HG02798 (cell line): ENCODE data around the gene ADSL.

Experiments
- ATAC-seq: cut with Tn5 transposase; IDR thresholded peaks from one replicate; pipeline ENCODE4 v1.9.1; 2021; ENCODE audit warnings: mild to moderate bottlenecking; ENCODE audit not compliant: unreplicated experiment, poor library complexity

The ADSL gene

GRCh38 chr22:40326905-40327735 lies 19.2 kb upstream of the ADSL start:
- no peak for ATAC-seq

DNA sequence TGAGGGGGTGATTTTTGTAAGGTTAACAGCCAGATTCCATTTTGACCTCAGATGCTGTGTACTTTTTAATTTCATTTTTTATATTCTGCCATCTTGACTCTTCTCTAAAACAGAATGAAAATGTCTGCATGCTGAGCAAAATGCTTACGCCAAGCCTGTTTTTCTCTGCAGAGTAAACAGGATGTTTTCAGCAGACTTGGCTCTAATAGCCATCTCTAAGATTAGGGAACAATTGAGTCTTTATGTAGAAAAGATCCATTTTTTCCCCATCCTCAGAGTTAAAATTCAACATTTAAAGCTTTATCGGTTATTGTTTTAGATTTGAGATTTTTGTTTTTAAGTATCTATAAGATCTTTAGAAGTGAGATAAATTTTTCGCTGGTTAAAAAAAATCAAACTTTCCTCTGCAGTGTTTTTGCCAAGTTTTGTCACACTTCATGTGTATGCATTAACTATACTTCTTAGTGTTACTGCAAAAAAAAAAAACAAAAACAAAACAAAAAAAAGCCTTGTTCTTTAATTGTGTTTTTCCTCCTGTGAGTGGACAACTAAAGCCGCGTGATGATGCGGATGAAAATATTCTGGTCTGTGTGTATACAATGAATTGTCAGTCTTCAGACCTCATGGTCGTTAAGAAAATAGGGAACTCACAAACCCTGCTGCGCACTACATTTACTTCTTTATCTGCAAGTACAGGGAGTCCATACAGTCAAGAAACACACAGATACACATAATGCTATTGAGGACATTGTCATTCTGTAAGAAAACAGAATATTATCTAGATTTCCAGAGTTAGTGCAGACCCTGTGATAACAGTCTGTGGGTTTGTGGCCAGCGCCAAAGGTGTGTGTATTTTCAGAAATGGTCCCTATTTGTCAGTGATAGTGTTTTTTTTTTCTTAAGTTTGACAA lies 17.5 kb upstream of the ADSL start:
- no peak for ATAC-seq

- ATAC-seq = no peak
These were observed 16.8 kb upstream of the ADSL start for GRCh38 chr22:40329466-40329865.

DNA sequence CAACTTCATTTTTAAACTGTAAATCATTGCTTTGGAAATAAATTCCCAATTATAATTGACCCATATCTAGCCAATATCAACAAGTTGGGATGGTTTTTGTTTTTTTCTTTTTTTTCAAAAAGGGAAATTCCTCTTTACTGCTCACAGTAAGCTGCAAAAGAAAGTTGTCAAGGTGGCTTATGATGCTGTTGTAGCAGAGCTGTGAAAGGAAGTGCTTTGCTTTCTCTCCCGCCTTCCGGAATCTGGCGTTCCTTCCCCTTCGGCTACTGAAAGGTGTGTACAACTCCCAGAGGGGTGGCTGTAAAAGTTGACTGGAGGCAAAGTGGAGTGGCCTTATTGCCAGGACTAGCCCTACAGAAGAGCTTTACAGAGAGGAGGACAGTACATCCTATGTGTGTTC lies 16.2 kb upstream of the ADSL start:
- no peak for ATAC-seq

GRCh38 chr22:40330615-40331014 lies 15.7 kb upstream of the ADSL start:
- no peak for ATAC-seq

DNA sequence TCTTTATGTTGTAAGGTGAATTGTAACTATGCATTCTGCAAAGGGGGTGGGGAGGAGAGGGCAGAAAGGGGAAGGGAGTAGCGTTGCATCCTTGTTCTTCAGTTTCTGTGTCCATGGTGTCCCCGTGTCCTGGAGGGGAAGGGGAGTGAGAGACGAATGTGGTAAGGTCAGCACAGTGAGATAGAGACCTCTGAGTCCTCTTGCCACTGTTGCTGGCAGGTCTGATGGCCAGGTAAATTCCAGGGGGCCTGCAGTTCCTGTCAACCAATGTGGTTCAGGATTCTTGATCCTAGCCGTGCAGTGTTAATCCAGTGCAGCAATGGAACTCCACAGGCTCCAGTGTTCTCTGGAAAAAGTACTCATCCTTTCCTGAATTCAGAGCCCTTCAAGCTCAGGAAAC lies 14.6 kb upstream of the ADSL start:
- ATAC-seq = no peak

GRCh38 chr22:40332319-40332781 lies 13.9 kb upstream of the ADSL start:
- no peak for ATAC-seq

DNA sequence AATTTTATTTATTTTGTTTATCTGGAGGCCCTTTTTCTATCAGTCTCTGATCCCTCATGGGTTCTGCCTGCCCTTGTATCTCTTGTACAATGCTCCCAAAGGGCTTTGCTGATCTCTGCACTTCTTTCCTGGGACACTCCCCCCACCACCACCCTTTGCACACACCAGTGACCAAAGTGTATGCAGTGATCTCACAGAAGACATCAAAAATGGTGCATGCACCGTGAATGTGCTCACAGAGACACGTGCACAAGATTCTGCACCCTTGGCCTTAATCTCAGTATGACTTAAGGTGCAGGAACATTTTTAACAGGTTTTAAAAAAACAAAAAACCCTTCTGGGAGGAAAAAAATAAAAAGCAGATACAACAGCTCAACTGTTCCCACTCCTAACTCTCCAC lies 12.2 kb upstream of the ADSL start:
- no peak for ATAC-seq

GRCh38 chr22:40334899-40335298 lies 11.4 kb upstream of the ADSL start:
- ATAC-seq = no peak

DNA sequence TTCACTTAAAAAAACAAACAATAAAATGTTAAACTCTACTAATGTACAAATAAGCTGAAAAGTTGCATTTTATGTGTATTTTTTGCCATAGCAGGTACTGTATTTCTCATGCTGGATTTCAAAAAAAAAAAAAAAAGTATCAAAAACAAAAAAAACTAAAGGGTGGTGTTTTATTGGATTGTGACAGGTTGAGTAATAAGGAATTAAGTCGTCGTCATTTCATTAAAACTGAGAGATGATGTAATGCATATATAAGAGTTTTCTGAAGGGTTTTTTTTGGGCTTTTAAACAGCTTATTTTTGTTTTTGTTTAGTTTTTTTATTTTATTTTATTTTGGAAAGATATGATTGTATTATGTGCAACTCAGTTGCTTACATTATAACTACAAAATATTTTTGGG lies 10.9 kb upstream of the ADSL start:
- ATAC-seq = no peak

GRCh38 chr22:40340044-40340443 lies 6.3 kb upstream of the ADSL start:
- no peak for ATAC-seq

- ATAC-seq = no peak
These were observed 4.7 kb upstream of the ADSL start for GRCh38 chr22:40341604-40342003.

- ATAC-seq = no peak
These were observed 3.8 kb upstream of the ADSL start for GRCh38 chr22:40342521-40342920.

DNA sequence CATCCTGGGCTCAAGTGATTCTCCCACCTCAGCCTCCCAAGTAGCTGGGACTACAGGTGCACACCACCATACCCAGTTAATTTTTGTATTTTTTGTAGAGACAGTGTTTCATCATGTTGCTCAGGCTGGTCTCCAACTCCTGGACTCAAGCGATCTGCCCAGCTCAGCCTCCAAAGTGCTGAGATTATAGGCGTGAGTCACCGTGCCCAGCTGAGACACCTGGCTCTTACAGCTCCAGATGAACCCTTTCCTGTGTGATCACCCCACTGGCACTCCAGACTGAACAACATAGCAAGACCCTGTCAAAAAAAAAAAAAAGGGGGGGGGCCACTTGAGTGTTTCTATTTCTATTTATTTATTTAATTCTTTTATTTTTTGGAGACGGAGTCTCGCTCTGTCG lies 1.0 kb upstream of the ADSL start:
- no peak for ATAC-seq

GRCh38 chr22:40345815-40346184 lies 500 bp upstream of the ADSL start:
- ATAC-seq = peak; percentile 19

- no peak for ATAC-seq
These were observed 1.0 kb downstream of the ADSL start for GRCh38 chr22:40347300-40347699.

DNA sequence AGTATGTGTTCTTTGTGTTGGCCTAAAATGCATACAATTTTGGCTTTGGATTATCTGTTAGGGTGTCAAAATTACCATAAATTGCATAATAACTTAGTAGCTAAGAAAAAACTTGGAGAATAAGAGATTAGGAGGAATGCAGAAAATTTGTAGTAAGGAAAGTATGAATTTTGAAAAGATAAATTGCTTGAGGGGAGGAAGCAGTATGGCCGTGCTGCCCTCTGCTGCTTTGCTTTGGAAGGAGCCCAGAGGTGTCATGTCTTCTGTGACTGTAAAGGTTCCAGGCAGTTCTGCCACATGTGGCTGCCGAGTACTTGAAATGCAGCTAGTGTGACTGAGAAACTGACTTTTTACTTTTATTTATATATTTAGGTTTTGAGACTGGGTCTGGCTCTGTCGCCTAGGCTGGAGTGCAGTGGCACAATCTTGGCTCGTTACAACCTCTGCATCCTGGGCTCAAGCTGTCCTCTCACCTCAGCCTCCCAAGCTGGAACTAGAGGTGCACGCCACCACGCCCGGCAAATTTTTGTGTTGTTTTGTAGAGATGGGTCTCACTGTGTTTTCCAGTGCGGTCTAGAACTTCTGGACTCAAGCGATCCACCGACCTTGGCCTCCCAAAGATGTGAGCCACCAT lies 1.8 kb downstream of the ADSL start:
- no peak for ATAC-seq

DNA sequence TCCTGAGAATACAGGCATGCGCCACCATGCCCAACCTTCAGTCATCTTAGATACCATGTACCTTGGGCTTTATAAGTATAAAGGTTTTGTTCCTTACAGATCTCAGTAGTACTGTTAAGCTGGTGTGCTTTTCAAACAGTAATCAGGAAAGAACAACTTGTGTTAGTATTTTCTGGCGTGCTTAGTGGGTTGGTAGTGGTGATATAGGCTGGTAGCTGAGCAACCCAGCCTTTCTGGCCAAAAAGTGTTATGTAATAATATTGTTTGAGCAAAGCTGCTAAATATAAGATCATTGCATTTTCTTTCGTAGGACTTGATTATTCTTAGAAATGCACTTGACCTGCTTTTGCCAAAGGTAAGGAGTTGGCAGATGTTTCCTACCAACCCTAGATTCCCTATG lies 6.5 kb downstream of the ADSL start:
- no peak for ATAC-seq

GRCh38 chr22:40361100-40361499 lies 14.8 kb downstream of the ADSL start:
- no peak for ATAC-seq

DNA sequence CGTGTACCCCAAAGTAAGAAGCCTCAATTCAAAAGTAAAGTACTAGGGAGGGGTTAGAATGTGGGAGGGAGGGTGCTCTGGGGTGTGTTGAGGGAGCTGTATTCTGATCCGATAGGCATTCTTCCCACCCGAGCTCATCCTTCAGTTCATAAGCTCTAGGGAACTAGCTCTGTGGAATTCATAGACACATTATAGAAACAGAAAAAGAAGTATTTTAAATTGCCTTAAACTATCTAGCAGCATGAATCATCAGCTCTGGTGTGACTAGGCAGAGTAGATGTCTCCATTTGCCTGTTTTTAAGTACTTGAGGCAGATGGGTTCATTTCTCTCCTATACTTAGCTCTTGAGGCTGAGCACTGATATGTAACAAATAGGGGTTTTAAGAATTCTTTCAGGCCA lies 16.8 kb downstream of the ADSL start:
- ATAC-seq = no peak

DNA sequence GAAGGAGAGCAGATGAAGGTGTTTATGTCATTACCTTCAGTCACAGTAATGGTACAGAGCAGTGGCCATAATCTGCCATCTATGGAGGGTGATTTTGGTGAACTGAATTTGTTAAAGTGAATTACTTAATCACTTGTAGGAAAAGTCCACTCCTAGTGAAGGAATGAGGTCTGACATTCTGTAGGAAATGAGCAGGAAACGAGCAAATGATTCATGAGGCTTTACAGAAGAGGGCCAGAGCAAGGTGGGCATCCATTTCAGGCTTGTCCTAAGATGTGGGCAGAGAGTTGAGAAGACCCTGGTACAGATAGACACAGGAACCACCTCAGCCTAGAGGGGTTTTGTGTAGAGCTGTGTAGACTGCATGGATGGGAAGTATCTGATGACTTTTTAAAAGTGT lies 18.1 kb downstream of the ADSL start:
- ATAC-seq = no peak
